GM20431 (cell line): ENCODE data around the gene STIM1.
"Not testable (repeated sequence)": the region's sequence is repeated elsewhere in the genome, so short reads cannot be mapped to it uniquely, and the experiment has no call there.

Source experiments
- in situ Hi-C: fragments of 300-500 bp; cut with MseI, MboI; formaldehyde crosslinking; loops from one replicate; pipeline ENCODE4 v1.15.0; 2020; ENCODE audit warnings: low sequenced_read_pairs; ENCODE audit not compliant: unreplicated experiment

Gene STIM1

DNA sequence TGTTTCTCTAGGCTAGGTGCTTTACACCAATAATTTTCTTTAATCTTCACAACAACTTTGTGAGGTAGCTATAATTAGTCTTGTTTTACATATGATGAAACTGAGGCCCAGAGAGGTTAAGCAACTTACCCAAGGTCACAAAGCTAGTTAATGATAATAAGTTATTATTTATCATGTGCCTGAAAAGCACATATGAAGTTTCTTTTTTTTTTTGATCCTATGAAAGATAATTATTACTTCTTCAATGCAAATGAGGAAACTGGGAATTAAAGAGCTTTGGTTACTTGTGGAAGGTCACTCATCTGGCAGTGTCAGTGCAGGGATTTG lies 22.8 kb downstream of the STIM1 start:
- in situ Hi-C loops, result no loop called here

DNA sequence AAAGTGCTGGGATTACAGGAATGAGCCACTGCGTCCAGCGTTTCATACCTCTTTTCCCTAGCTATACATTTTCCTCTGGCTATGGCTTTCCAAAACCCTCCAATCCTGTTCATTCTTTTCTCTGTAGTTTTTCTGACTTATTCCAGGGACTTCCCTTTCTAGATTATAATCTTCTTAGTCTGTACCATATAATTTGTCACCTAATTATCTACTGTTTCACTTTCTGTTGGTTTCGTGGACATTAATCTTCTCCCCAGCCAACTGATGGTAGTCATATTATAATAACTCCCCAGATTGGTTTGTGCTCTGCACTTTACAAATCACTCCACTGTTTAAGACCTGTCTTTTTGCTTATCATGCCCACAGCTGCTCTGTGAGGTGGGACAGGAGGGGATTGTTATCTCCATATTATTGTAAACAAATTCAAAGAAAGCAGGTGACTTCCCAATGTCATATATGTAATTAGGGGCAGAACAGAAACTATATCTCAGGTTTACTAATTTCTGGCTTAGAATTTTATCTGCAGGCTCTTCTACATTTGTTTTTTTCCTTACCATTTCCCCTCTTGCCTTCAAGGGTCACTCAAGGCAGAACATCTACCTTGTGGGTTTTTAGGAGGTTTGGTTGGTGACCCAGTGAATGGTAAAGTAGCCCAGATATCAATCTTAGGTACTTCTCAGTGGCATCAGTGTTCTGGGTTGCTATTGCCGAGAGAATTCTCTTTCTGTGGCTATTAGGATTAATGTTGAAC lies 23.9 kb downstream of the STIM1 start:
- in situ Hi-C loops, result no loop called here

DNA sequence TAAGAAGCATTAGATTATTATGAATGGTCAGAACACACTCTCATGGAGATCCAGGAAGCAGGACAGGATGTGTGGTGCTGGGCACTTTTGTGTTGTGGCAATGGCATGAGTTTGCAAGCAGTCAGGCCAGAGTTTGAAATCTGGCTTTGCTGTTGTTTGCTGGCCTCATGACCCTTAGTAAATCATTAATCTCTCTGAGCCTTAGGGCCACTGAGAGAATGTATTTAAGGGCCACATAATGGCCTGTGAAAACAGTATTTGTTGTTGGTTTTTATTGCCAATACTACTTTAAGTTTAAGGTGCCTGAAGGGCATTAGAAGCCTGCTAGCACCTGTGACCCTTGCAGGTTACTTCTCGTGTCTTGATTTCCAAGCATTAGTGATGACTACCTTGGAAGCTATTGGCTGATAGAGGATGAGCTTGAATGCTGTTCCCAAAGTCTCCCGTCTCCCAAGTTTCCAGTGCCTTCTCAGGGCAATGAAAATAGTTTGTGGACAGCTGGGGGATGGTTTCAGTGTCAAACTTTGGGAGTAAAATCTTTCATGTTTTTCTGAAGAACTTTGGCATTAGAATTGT lies 24.6 kb downstream of the STIM1 start:
- in situ Hi-C loops, result no loop called here

DNA sequence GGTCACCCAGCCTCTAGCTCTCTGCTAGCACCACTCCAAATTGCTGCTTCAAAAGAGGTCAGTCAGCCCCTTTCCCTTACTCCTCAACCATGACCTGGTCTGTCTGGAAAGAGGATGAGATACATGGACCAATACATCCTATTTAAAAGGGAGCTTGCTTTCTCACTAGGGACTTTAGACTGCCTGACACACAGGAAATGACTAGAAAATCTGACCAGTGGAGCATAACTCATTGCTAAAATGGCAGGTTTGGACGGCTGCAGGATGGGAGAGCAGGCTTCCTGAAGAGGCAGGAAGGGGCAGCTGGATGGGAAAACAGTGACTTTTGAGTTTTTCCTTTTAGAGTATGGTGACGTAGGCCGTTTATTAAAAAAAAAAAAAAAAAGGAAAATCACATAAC lies 25.3 kb downstream of the STIM1 start:
- in situ Hi-C loops, result no loop called here

DNA sequence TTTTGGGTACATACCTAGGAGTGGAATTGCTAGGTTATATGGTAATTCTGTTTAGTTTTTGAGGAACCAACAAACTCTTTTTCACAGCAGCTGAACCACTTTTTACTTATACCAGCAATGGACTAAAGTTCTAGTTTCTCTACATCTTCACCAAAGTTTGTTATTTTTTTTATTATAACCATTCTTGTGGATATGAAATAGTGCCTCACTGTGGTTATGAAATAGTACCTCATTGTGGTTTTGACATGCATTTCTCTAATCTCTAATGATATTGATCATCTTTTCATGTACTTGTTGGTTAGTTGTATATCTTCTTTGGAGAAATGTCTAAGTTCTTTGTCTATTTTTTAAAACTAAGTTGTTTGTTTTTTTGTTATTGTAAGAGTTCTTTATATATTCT lies 27.2 kb downstream of the STIM1 start:
- in situ Hi-C loops, result no loop called here

DNA sequence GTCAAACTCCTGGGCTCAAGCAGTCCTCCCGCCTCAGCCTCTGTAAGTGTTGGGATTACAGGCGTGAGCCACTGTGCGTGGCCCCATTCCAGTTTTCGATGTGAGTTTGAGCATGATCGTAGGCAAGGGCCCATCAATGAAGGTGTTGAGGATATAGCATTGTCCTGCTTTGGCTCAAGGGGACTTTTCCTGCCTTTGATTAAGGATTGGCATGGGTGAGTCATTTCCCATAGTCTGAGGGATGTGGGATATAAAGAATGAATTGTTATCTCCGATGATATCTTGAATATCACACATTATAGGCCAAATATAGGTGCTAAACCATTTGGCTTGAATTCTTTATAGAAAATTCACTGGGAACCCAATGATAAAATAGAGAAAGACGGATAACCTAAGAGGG lies 30.4 kb downstream of the STIM1 start:
- in situ Hi-C loops, result no loop called here

DNA sequence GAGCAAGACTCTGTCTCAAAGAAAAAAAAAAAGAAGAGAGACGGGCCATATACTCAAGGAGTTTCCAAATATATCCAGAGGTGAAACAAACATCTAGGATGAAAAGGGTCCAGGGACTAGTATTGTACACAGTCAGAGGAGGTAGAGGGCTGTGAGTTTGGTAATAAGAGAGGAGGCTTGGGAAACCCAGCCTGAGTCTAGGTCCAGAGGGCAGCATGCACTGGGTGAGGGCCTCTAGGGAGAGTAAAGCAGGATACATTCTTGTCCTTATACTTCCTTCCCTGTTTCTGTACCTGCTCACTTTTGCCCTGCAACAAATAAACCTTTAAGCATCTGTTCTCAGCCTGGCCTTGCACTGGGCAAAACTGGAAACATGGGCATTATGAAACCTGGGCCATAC lies 31.5 kb downstream of the STIM1 start:
- in situ Hi-C loops, result no loop called here

DNA sequence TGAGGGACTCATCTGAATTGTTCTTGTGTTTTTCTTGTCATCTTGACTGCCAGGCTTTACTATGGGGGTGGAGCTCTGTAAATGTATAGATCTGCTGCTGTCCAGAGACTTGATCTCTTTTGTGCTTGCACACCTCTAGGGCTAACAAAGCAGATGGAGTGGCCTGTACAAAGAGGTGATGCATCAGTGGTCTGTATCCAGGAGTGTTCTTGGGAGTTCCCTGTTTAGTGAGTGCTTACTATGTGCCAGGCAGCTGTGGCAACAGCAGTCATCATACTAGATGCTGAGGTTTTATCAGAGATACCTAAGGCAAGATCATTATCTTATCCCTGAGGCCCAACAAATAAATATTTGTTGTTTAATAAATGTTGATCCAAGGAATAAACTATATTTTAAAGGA lies 33.4 kb downstream of the STIM1 start:
- in situ Hi-C loops, result no loop called here

DNA sequence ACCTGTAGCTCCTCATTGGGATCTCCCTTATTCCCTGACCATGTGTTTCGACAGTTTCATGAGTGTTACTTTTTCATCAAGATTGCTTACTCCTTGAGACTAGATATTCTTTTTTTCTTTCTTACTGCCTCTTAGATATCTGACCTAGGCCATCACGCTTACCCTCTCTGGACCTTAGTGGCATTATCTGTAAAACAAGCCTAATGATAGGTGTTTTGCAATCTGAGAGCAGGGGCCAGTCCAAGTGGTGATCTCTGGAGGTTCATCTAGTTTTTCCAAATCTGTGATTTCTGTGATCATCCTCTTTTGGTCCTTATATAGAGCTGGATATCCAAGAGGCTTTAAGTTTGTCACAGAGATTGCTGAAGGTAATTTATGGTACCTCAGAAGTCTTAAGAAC lies 34.5 kb downstream of the STIM1 start:
- in situ Hi-C loops, result no loop called here

DNA sequence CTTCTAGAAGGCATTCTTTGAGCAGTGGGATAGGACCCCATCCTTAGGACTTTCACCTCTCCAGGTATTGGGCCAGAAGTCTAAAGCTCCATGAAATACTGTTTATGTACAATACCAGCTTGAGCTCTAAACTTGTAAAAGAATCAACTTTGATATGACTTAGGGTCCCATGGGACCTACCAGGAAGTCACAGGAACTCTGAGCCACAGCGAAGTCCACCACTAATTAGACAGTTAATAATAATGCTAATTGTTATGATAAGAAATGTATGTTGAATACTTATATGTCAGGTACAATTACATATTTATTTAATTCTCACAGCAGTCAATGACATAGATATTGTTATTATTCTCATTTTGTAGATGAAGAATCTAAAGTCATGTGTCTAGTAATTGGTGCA lies 35.3 kb downstream of the STIM1 start:
- in situ Hi-C loops, result no loop called here

DNA sequence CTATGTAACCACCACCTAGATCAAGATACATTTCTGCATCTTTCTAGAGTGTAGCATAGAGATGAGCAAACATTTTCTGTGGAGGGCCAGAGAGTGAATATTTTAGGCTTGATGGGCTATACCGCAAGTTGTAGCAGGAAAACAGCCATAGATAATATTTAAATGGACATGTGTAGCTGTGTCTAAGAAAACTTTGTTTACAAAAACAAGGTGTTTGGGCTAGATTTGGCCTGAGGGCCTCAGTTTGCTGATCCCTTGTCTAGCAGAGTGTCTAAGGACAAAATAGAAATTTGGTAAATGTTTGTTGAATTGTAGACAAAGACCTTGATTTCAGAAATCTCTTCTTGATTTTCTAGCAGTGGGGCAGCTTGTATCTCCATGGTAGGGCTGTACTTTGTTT lies 36.3 kb downstream of the STIM1 start:
- in situ Hi-C loops, result no loop called here

DNA sequence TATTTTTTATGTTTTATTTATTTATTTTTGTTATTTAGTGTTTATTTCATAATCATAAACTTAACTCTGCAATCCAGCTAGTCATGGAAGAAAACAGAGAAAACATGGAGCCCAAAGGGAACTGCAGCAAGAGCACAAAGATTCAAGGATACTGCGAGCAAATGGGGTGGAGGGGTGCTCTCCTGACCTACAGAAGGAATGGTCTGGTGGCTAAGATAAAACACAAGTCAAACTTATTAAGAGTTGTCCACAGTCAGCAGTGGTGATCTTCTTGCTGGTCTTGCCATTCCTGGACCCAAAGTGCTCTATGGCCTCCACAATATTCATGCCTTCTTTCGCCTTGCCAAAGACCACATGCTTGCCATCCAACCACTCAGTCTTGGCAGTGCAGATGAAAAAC lies 36.7 kb downstream of the STIM1 start:
- in situ Hi-C loops, result no loop called here

DNA sequence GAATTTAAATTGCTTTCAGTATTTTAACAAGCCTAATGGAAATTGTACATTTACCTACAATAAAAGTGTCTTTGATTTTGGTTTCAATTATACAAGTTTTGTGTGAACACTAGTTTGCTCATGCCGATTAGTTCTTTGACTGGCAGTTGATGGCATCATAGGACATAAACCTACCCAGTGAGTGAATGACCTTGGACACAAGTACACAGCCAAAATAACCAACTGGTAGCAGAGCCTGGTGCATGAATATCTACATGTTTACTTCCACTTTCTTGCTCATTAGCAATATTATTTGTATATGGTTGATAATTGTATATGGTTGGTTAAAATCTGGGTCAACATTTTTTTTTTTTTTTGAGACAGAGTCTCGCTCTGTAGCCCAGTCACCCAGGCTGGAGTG lies 37.8 kb downstream of the STIM1 start:
- in situ Hi-C loops, result no loop called here

DNA sequence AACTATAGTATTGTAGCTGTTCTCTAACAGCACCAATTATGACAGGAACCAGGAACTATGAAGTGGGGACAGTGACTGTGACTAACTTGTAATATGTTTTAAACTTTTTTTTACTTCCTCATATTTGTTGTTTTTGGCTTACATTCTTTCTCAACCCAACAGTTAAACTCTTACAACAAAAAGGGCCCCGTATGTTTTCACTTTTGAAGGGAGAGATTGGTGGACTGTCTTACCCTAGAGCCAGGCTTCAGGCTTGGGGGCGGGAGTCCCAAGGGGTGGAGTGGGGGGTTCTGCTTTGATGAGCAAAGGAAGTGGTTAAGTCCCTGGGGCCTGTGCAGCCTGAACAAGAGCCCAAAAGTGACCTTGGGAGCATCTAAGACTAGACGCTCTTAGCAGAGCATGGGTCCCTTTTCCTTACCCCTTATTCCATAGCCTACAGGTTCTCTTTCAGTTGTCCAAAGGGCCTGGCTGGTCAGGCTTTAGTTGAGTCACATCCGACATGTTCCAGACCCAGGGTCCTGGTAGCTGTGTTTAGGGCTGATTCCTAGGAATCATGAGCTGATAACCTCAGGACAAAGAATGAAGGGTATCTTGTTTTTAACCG lies 38.8 kb downstream of the STIM1 start:
- in situ Hi-C loops, result no loop called here

DNA sequence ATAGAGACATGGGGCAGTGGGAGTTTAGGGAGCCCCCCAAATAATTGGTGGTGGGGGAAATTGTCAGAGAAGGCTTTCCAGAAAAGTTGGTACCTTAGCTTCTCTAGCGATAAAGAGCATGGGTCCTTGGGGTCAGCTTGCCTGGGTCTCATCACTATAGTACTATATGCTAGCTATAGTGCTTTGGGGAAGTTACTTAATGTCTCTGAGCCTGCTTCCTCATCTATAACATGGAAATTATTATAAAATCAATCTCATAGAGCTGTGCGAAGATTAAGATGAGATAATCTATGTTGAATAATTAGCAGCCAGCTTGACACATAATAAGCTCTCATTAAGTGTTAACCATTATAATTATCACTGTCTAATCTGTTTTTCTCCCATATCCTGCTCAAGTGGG lies 41.2 kb downstream of the STIM1 start:
- in situ Hi-C loops, result no loop called here

DNA sequence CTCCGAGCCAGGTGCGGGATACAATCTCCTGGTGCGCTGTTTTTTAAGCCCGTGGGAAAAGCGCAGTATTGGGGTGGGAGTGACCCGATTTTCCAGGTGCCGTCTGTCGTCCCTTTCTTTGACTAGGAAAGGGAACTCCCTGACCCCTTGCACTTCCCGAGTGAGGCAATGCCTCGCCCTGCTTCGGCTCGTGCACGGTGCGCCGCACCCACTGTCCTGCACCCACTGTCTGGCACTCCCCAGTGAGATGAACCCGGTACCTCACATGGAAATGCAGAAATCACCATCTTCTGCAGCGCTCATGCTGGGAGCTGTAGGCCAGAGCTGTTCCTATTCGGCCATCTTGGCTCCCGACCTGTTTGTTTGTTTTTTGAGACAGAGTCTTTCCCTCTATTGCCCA lies 44.8 kb downstream of the STIM1 start:
- in situ Hi-C loops, result not testable (repeated sequence)

DNA sequence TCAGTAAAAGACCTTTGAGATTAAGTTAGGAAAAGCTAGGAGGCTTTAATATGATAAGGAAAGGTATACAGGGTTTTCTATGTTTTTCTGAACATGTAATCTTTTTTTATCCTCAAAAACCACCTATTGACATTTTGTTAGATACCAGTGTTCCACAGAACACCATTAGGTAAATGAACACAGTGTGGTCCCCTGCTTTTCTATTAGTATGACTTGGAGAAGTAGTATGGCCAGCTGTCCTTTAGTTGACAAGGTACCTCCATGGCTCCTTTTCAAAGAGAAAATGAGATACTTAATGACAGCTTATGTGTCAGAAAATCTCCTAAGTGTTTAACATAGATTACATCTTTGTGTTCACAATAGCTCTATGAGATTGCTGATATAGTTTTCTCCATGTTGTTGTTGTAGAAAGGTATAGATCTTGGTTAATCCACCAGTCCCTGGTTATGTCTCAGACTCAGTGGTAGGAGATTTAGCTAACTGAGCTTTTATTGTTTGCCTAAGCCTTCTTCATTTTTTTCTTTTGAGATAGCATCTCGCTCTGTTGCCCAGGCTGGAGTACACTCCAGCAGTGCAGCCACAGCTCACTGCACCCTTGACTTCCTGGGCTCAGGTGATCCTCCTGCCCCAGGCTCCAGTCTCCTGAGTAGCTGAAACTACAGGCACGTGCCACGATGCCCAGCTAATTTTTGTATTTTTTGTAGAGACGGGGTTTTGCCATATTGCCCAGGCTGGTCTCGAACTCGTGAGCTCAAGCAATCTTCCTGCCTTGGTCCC lies 46.0 kb downstream of the STIM1 start:
- in situ Hi-C loops, result no loop called here

DNA sequence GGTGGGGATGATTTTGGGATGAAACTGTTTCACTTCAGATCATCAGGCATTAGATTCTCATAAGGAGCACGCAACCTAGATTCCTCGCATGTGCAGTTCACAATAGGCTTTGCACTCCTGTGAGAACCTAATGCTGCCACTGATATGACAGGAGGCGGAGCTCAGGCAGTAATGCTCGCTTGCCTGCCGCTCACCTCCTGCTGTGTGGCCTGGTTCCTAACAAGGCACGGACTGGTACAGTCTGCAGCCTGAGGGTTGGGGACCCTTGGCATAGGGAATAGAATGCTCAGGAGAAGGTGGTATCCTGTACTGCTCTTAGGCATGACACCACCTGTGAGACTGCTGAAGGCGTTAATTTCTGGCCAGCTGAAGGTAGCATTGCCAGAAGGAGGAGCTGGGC lies 47.0 kb downstream of the STIM1 start:
- in situ Hi-C loops, result no loop called here

DNA sequence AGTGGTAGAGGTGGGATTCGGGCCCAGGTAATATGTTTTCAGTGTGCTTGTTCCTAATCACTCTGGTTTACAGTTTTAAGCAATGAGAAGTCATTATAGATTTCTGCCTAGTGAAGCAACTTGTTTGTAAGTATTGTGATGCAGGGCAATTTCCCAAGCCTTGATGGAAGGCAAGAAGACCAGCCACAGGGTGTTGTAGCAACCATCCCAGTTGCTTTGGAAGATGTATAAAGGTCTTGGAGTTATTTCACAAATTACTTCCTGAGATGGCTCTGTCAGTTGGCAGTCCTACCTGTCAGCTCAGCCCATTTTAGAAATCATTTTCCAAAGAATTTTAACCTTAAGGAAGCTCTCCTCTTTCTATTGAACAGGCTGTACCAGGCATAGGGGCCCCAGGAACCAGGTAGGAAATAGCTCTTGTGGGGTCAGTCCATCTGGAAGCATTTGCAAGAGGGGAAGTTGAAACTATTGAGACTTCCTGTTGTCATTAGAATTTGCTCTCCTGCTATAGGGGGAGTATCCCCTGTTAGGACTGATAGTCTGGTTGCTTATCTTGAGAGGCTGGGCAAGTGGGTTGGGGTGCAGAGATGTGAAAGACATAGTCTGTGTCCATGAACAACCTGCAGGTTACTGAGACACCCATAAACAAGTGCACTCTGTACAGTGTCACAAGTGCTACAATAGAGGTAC lies 47.9 kb downstream of the STIM1 start:
- in situ Hi-C loops, result no loop called here

DNA sequence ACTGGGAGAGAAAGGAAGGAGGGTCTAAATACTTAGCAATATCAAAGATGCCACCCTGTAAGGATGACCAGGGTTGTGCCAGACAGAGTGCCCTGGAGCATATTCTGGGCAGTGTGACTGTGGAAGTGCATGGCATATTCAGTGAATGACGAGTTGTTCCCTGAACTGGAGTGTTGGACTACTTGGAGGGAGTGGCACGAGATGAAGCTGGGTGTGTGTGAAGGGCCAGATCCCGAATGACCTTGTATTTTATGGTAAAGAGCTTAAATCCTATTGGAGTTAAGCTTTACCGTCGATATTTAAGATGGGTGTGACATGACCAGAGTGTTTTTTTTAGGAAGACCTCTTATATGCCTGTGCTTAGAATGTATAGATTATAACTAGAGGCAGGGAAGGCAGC lies 48.8 kb downstream of the STIM1 start:
- in situ Hi-C loops, result no loop called here
